HepG2 (cell line): ENCODE results near the gene DUSP15.

Source experiments
- ARHGAP35 ChIP-seq: sonication (generic); formaldehyde crosslinking; IDR thresholded peaks from 2 replicates; pipeline ENCODE4 v1.9.0; 2022; ENCODE audit warnings: mild to moderate bottlenecking, inconsistent platforms, moderate library complexity, missing genetic modification reagents, borderline replicate concordance
- CC2D1A ChIP-seq: sonication (generic); formaldehyde crosslinking; IDR thresholded peaks from 2 replicates; pipeline ENCODE4 v1.8.1; 2023; ENCODE audit warnings: mild to moderate bottlenecking, missing genetic modification reagents
- CEBPB ChIP-seq: IDR thresholded peaks from 2 replicates; pipeline ENCODE4 v1.6.1; 2011; ENCODE audit warnings: low read depth, low read length, improper control_type of control experiment, borderline replicate concordance
- GATAD1 ChIP-seq: IDR thresholded peaks from 2 replicates; pipeline ENCODE4 v1.6.1; 2016; ENCODE audit warnings: missing genetic modification reagents, missing compliant biosample characterization
- MAFF ChIP-seq: IDR thresholded peaks from 2 replicates; pipeline ENCODE4 v1.6.1; 2011; ENCODE audit warnings: low read depth, low read length, improper control_type of control experiment
- SMC3 ChIP-seq: IDR thresholded peaks from 2 replicates; pipeline ENCODE4 v1.6.1; 2011; ENCODE audit warnings: low read length, improper control_type of control experiment
- SOX5 ChIP-seq: IDR thresholded peaks from 2 replicates; pipeline ENCODE4 v1.6.1; 2016; ENCODE audit warnings: borderline replicate concordance
- TEAD3 ChIP-seq: optimal IDR thresholded peaks from 2 replicates; pipeline ENCODE3; 2016; ENCODE audit warnings: borderline replicate concordance
- ZFP37 ChIP-seq: sonication (generic); formaldehyde crosslinking; IDR thresholded peaks from 2 replicates; pipeline ENCODE4 v1.4.0; 2020; ENCODE audit warnings: missing genetic modification reagents, borderline replicate concordance
- ZNF768 ChIP-seq: sonication (generic); formaldehyde crosslinking; IDR thresholded peaks from 2 replicates; pipeline ENCODE4 v1.4.0; 2020; ENCODE audit warnings: missing genetic modification reagents
- TF ChIP-seq, protein P1 (sequence below): sonication (generic); formaldehyde crosslinking; IDR thresholded peaks from 2 replicates; pipeline ENCODE4 v1.5.0; 2020; ENCODE audit warnings: mild to moderate bottlenecking, missing genetic modification reagents, borderline replicate concordance

DNA sequence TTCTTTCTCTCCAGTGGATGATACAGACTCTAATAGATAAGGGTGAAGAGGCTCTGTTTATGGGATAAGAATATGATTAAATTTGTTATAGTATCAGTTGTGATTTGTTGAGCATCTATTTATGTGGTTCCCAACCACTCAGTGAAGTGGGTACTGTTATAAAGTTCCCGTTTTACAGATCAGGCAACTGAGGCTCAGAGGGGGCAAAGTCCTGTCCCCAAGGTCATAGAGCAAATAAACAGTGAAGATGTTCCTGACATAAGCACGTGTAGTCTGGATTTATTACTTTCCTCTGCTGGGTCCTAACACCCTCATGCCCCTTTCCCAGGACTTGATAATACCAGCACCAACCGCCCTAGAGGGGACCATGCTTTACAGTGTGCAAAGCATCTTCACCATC, 4.1 kb downstream of the DUSP15 start:
- TF ChIP-seq CC2D1A (CRISPR knock-in tag) (no peak), ZFP37 (CRISPR knock-in tag) (no peak), ARHGAP35 (CRISPR knock-in tag) (no peak), SOX5 (CRISPR knock-in tag) (no peak), GATAD1 (no peak), ZNF768 (CRISPR knock-in tag) (no peak), MAFF (no peak), CEBPB (no peak), SMC3 (no peak), TEAD3 (CRISPR knock-in tag) (no peak)
- TF ChIP-seq, protein P1, sequence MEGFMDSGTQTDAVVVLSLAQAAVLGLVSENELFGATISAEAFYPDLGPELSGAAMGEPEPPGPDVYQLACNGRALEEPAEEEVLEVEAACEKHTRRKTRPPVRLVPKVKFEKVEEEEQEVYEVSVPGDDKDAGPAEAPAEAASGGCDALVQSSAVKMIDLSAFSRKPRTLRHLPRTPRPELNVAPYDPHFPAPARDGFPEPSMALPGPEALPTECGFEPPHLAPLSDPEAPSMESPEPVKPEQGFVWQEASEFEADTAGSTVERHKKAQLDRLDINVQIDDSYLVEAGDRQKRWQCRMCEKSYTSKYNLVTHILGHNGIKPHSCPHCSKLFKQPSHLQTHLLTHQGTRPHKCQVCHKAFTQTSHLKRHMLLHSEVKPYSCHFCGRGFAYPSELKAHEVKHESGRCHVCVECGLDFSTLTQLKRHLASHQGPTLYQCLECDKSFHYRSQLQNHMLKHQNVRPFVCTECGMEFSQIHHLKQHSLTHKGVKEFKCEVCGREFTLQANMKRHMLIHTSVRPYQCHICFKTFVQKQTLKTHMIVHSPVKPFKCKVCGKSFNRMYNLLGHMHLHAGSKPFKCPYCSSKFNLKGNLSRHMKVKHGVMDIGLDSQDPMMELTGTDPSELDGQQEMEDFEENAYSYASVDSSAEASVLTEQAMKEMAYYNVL (CRISPR knock-in tag) = no peak
